IMR-90 (cell line): Measurements from ENCODE around the gene KRTAP5-6.

Source experiments
- CHD1 ChIP-seq: IDR thresholded peaks from 2 replicates; pipeline ENCODE4 v1.6.1; 2012; ENCODE audit warnings: low read depth, low read length, improper control_type of control experiment
- CTCF ChIP-seq: conservative IDR thresholded peaks from 2 replicates; pipeline ENCODE4 v1.5.1; 2012; ENCODE audit warnings: mild to moderate bottlenecking, low read depth, low read length, improper control_type of control experiment
- ELK1 ChIP-seq: fragments of 150-350 bp; IDR thresholded peaks from 2 replicates; pipeline ENCODE4 v1.6.1; 2016; ENCODE audit warnings: low read depth, mild to moderate bottlenecking, low read length, moderate library complexity, borderline replicate concordance
- FOS ChIP-seq: fragments of 150-350 bp; IDR thresholded peaks from 2 replicates; pipeline ENCODE4 v1.6.1; 2016; ENCODE audit warnings: low read depth, low read length
- MXI1 ChIP-seq: IDR thresholded peaks from 2 replicates; pipeline ENCODE4 v1.6.1; 2012; ENCODE audit warnings: low read depth, mild to moderate bottlenecking, low read length, moderate library complexity, borderline replicate concordance
- POLR2A ChIP-seq: IDR thresholded peaks from 2 replicates; pipeline ENCODE4 v1.6.1; 2012; ENCODE audit warnings: mild to moderate bottlenecking, low read depth, low read length
- RAD21 ChIP-seq: IDR thresholded peaks from 2 replicates; pipeline ENCODE4 v1.6.1; 2012; ENCODE audit warnings: low read length, improper control_type of control experiment
- RCOR1 ChIP-seq: IDR thresholded peaks from 2 replicates; pipeline ENCODE4 v1.6.1; 2012; ENCODE audit warnings: mild to moderate bottlenecking, low read length, improper control_type of control experiment; ENCODE audit not compliant: insufficient replicate concordance
- RFX5 ChIP-seq: IDR thresholded peaks from 2 replicates; pipeline ENCODE4 v1.8.0; 2012; ENCODE audit warnings: low read depth, mild to moderate bottlenecking, low read length, moderate library complexity
- SMC3 ChIP-seq: fragments of 150-350 bp; IDR thresholded peaks from 2 replicates; pipeline ENCODE4 v1.6.1; 2016; ENCODE audit warnings: low read depth, mild to moderate bottlenecking, antibody characterized with exemption, low read length, moderate library complexity
- USF2 ChIP-seq: fragments of 150-350 bp; IDR thresholded peaks from 2 replicates; pipeline ENCODE4 v1.6.1; 2017; ENCODE audit warnings: mild to moderate bottlenecking, antibody characterized with exemption, low read length, low read depth

- TF ChIP-seq ELK1 (no peak), SMC3 (no peak), POLR2A (no peak), CTCF (no peak), FOS (no peak), RCOR1 (no peak), USF2 (no peak), RAD21 (no peak), MXI1 (no peak), RFX5 (no peak), CHD1 (no peak)
Observed at GRCh38 chr11:1734641-1735081, 37.7 kb downstream of the KRTAP5-6 start.
